ENCODE data around the gene WDR19. TPM values are rescaled to one million over a fixed set of nuclear protein-coding genes. Genes with fewer than 3 reads are reported as not detected.

The WDR19 gene
- total RNA-seq, 1 donor from 2014 or later = 86.3 TPM

GRCh38 chr4:39256436-39256835 is 74.1 kb downstream of the WDR19 start:
- Histone ChIP-seq H3F3A (ENCODE audit: low read depth) (no peaks in the 10 kb centered on the region), H2AFZ (replicated peaks) (no peak overlapping the region), H3K27ac (no peak overlapping the region), H4K20me1 (ENCODE audit: low read depth) (no peaks in the 10 kb centered on the region), H3K36me3 (peaks cover 14% of the 10 kb centered on the region), H3K9me3 (ENCODE audit: low read depth) (no peaks in the 10 kb centered on the region), H3K4me3 (no peak overlapping the region), H3K4me1 (no peaks in the 10 kb centered on the region), H3K9ac (no peak overlapping the region), H3K4me2 (no peak overlapping the region), H3K27me3 (no peaks in the 10 kb centered on the region), H3K79me2 (ENCODE audit: low read depth) (no peaks in the 10 kb centered on the region)
- no peak for TF ChIP-seq EZH2 (IDR thresholded peaks at IDR 0.05)
- no peak for TF ChIP-seq CTCF (IDR thresholded peaks at IDR 0.05)
- no peak for TF ChIP-seq EZH2phosphoT487 (IDR thresholded peaks at IDR 0.05)
- no peak for DNase-seq (ENCODE audit: low spot score)
- no peaks in the 10 kb centered on the region for H3K9me3 Mint-ChIP-seq
- H3K4me3 Mint-ChIP-seq = no peak overlapping the region
- H3K27ac Mint-ChIP-seq = no peak overlapping the region
- no peaks in the 10 kb centered on the region for H3K4me1 Mint-ChIP-seq
- H3K36me3 Mint-ChIP-seq = peaks cover 32% of the 10 kb centered on the region
- no peaks in the 10 kb centered on the region for H3K27me3 Mint-ChIP-seq (ENCODE audit: insufficient read depth, low read depth)

GRCh38 chr4:39259571-39260330 is 77.4 kb downstream of the WDR19 start:
- H3K27ac Mint-ChIP-seq = no peak overlapping the region
- Histone ChIP-seq H3K27ac (no peak overlapping the region), H3K36me3 (peaks cover 9% of the 10 kb centered on the region), H3K9ac (no peak overlapping the region), H3K79me2 (ENCODE audit: low read depth) (no peaks in the 10 kb centered on the region), H3K9me3 (ENCODE audit: low read depth) (no peaks in the 10 kb centered on the region), H3K27me3 (no peaks in the 10 kb centered on the region), H3K4me1 (no peaks in the 10 kb centered on the region), H3K4me3 (no peak overlapping the region), H2AFZ (replicated peaks) (no peak overlapping the region), H4K20me1 (ENCODE audit: low read depth) (no peaks in the 10 kb centered on the region), H3K4me2 (no peak overlapping the region), H3F3A (ENCODE audit: low read depth) (no peaks in the 10 kb centered on the region)
- no peak overlapping the region for H3K4me3 Mint-ChIP-seq
- no peaks in the 10 kb centered on the region for H3K27me3 Mint-ChIP-seq (ENCODE audit: insufficient read depth, low read depth)
- TF ChIP-seq EZH2 (IDR thresholded peaks at IDR 0.05) (no peak), EZH2phosphoT487 (IDR thresholded peaks at IDR 0.05) (no peak), CTCF (IDR thresholded peaks at IDR 0.05) (no peak)
- H3K36me3 Mint-ChIP-seq = peaks cover 38% of the 10 kb centered on the region
- no peaks in the 10 kb centered on the region for H3K4me1 Mint-ChIP-seq
- no peak for DNase-seq (ENCODE audit: low spot score)
- H3K9me3 Mint-ChIP-seq = no peaks in the 10 kb centered on the region

- Histone ChIP-seq H2AFZ (replicated peaks) (no peak overlapping the region), H3K27me3 (no peaks in the 10 kb centered on the region), H3K4me3 (no peak overlapping the region), H3K27ac (no peak overlapping the region), H3K36me3 (no peaks in the 10 kb centered on the region), H3K9ac (no peak overlapping the region), H4K20me1 (ENCODE audit: low read depth) (no peaks in the 10 kb centered on the region), H3F3A (ENCODE audit: low read depth) (no peaks in the 10 kb centered on the region), H3K79me2 (ENCODE audit: low read depth) (no peaks in the 10 kb centered on the region), H3K4me1 (no peaks in the 10 kb centered on the region), H3K9me3 (ENCODE audit: low read depth) (no peaks in the 10 kb centered on the region), H3K4me2 (no peak overlapping the region)
- H3K27ac Mint-ChIP-seq = no peak overlapping the region
- no peak overlapping the region for H3K4me3 Mint-ChIP-seq
- H3K36me3 Mint-ChIP-seq = peaks cover 40% of the 10 kb centered on the region
- no peaks in the 10 kb centered on the region for H3K27me3 Mint-ChIP-seq (ENCODE audit: insufficient read depth, low read depth)
- no peaks in the 10 kb centered on the region for H3K4me1 Mint-ChIP-seq
- H3K9me3 Mint-ChIP-seq = no peaks in the 10 kb centered on the region
- DNase-seq (ENCODE audit: low spot score) = no peak
- TF ChIP-seq CTCF (IDR thresholded peaks at IDR 0.05) = no peak
- TF ChIP-seq EZH2phosphoT487 (IDR thresholded peaks at IDR 0.05) = no peak
These were observed 81.6 kb downstream of the WDR19 start for GRCh38 chr4:39263895-39264294.

Data from neural progenitor cell (in vitro differentiated cells).